OCI-LY1 (cell line): ENCODE results near the gene MAD1L1.

Experiments
- H2AFZ ChIP-seq: fragments of 200-600 bp; sonication (generic), shearing (Covaris generic); 2 replicates; pipeline ENCODE4 v1.6.0; 2014; ENCODE audit warnings: antibody characterized with exemption, mild to moderate bottlenecking, low read length
- H3F3A ChIP-seq: fragments of 200-600 bp; sonication (generic), shearing (Covaris generic); 2 replicates; pipeline ENCODE4 v1.6.0; 2014; ENCODE audit warnings: mild to moderate bottlenecking, antibody characterized with exemption, low read length, moderate library complexity; ENCODE audit not compliant: insufficient read depth
- H3K27ac ChIP-seq: fragments of 200-600 bp; sonication (generic); 2 replicates; pipeline ENCODE4 v1.5.1; 2014; ENCODE audit warnings: low read length, mixed run types, mild to moderate bottlenecking, low read depth; ENCODE audit not compliant: poor library complexity, severe bottlenecking
- H3K27me3 ChIP-seq: fragments of 200-600 bp; sonication (generic); 2 replicates; pipeline ENCODE4 v1.6.0; 2014; ENCODE audit warnings: antibody characterized with exemption, mild to moderate bottlenecking, low read length, moderate library complexity; ENCODE audit not compliant: insufficient read depth
- H3K36me3 ChIP-seq: fragments of 200-600 bp; sonication (generic); 2 replicates; pipeline ENCODE4 v1.6.1; 2014; ENCODE audit warnings: mild to moderate bottlenecking, antibody characterized with exemption, low read length, moderate library complexity, mixed read lengths; ENCODE audit not compliant: insufficient read depth
- H3K4me1 ChIP-seq: fragments of 200-600 bp; sonication (generic); 2 replicates; pipeline ENCODE4 v1.5.1; 2014; ENCODE audit warnings: mild to moderate bottlenecking, low read length, moderate library complexity; ENCODE audit not compliant: insufficient read depth, severe bottlenecking
- H3K4me2 ChIP-seq: fragments of 200-600 bp; sonication (generic), shearing (Covaris generic); 2 replicates; pipeline ENCODE4 v1.6.1; 2014; ENCODE audit warnings: low read length
- H3K4me3 ChIP-seq: fragments of 200-600 bp; sonication (generic); 2 replicates; pipeline ENCODE4 v1.5.1; 2014; ENCODE audit warnings: low read length, low read depth, mild to moderate bottlenecking, mixed read lengths; ENCODE audit not compliant: poor library complexity, severe bottlenecking
- H3K79me2 ChIP-seq: fragments of 200-600 bp; shearing (Covaris generic); 2 replicates; pipeline ENCODE4 v1.6.1; 2016; ENCODE audit warnings: mixed run types, low read length, mixed read lengths; ENCODE audit not compliant: insufficient read depth
- H3K9ac ChIP-seq: fragments of 200-600 bp; sonication (generic), shearing (Covaris generic); 2 replicates; pipeline ENCODE4 v1.6.1; 2014; ENCODE audit warnings: mild to moderate bottlenecking, low read length, mixed read lengths
- H3K9me2 ChIP-seq: fragments of 200-600 bp; sonication (generic), shearing (Covaris generic); 2 replicates; pipeline ENCODE4 v1.6.1; 2014; ENCODE audit warnings: low read depth, mild to moderate bottlenecking, low read length, mixed read lengths
- H3K9me3 ChIP-seq: fragments of 200-600 bp; shearing (Covaris generic); 2 replicates; pipeline ENCODE4 v1.6.1; 2014; ENCODE audit warnings: low read length, mixed read lengths
- H4K20me1 ChIP-seq: fragments of 200-600 bp; sonication (generic), shearing (Covaris generic); 2 replicates; pipeline ENCODE4 v1.6.0; 2016; ENCODE audit warnings: mild to moderate bottlenecking, low read length; ENCODE audit not compliant: insufficient read depth
- CTCF ChIP-seq: fragments of 200-600 bp; sonication (generic), shearing (Covaris generic); IDR thresholded peaks from 2 replicates; pipeline ENCODE4 v1.5.1; 2017; ENCODE audit warnings: mild to moderate bottlenecking, antibody characterized with exemption, low read length, moderate library complexity, mixed read lengths
- EZH2 ChIP-seq: fragments of 200-600 bp; sonication (generic), shearing (Covaris generic); IDR thresholded peaks from 2 replicates; pipeline ENCODE4 v1.8.0; 2017; ENCODE audit warnings: borderline replicate concordance, mixed run types, mild to moderate bottlenecking, antibody characterized with exemption, low read length, moderate library complexity, mixed read lengths

Gene MAD1L1

GRCh38 chr7:1885465-1886226 lies 347.1 kb downstream of the MAD1L1 start:
- Histone ChIP-seq H2AFZ (no peak overlapping the region), H3K27me3 (no peaks in the 10 kb centered on the region), H3K36me3 (peaks cover 39% of the 10 kb centered on the region), H3K4me2 (no peak overlapping the region), H3K9me3 (no peaks in the 10 kb centered on the region), H3K9ac (no peak overlapping the region), H4K20me1 (no peaks in the 10 kb centered on the region), H3F3A (no peaks in the 10 kb centered on the region), H3K79me2 (no peaks in the 10 kb centered on the region), H3K4me3 (no peak overlapping the region), H3K27ac (no peak overlapping the region), H3K4me1 (no peaks in the 10 kb centered on the region), H3K9me2 (no peaks in the 10 kb centered on the region)
- TF ChIP-seq CTCF (no peak), EZH2 (no peak)

- Histone ChIP-seq H3K4me3 (no peak overlapping the region), H3K79me2 (no peaks in the 10 kb centered on the region), H3K27ac (no peak overlapping the region), H3K4me2 (no peak overlapping the region), H3K9me2 (no peaks in the 10 kb centered on the region), H4K20me1 (no peaks in the 10 kb centered on the region), H3K36me3 (peaks cover 43% of the 10 kb centered on the region), H2AFZ (no peak overlapping the region), H3K27me3 (no peaks in the 10 kb centered on the region), H3K9me3 (no peaks in the 10 kb centered on the region), H3K9ac (no peak overlapping the region), H3K4me1 (no peaks in the 10 kb centered on the region), H3F3A (no peaks in the 10 kb centered on the region)
- TF ChIP-seq CTCF, result no peak
- TF ChIP-seq EZH2, result no peak
Observed at GRCh38 chr7:1884583-1885350, 348.0 kb downstream of the MAD1L1 start.

GRCh38 chr7:1883834-1884582 lies 348.7 kb downstream of the MAD1L1 start:
- Histone ChIP-seq H3K27me3 (no peaks in the 10 kb centered on the region), H3K9me2 (no peaks in the 10 kb centered on the region), H2AFZ (no peak overlapping the region), H3K4me1 (no peaks in the 10 kb centered on the region), H3K36me3 (peaks cover 49% of the 10 kb centered on the region), H3K4me3 (no peak overlapping the region), H3K9ac (no peak overlapping the region), H4K20me1 (no peaks in the 10 kb centered on the region), H3F3A (no peaks in the 10 kb centered on the region), H3K27ac (no peak overlapping the region), H3K79me2 (no peaks in the 10 kb centered on the region), H3K4me2 (no peak overlapping the region), H3K9me3 (no peaks in the 10 kb centered on the region)
- no peak for TF ChIP-seq EZH2
- peak; percentile 45; the same call in 1 of the 2 replicates for TF ChIP-seq CTCF
